Fibroblast of pulmonary artery (primary cell): ENCODE results near the gene ITGA11.

Experiments used
- DNase-seq: peaks from one replicate; pipeline ENCODE4 v3.0.0-alpha.2; 2010; ENCODE audit warnings: low read depth
- H3K4me3 ChIP-seq: replicated peaks from 2 replicates; pipeline ENCODE4 v1.5.1; 2011; ENCODE audit warnings: low read depth, mild to moderate bottlenecking, control low read depth, low read length, moderate library complexity
- TF ChIP-seq, protein P1 (sequence below): IDR thresholded peaks from 2 replicates; pipeline ENCODE4 v1.5.1; 2011; ENCODE audit warnings: mild to moderate bottlenecking, control low read depth, low read length, inconsistent platforms; ENCODE audit errors: missing control alignments

The ITGA11 gene

DNA sequence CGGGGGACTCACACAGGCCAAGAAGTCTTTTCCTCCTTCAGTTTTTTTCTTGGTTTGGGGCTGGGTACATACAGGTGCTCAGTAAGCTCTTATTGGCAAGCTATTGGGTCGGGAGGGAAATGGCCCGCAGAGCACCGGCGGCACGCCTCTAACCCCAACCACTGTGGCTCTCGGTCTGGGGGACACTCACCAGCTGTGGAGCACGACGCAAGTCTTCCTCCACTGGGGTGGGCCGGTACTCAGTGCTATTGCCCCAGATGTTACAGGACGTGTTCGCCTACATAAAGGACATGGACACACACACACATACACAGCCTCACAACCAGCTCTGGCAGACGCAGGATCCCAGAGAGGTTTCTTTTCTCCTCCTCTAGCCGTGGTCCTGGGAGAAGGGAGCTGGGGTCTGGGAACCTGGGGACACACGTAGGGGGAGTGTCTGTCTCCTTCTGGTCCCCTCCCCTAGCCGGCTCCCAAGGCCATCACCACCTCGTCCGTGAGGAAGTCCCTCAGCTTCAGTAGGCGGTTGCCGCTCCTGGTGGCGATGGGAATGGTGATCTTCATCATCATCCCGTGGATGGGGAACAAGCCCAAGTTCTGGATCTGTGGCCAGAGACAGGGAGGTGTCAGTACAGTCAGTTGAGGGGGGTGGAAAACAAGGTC is 121.0 kb downstream of the ITGA11 start:
- TF ChIP-seq, protein P1, sequence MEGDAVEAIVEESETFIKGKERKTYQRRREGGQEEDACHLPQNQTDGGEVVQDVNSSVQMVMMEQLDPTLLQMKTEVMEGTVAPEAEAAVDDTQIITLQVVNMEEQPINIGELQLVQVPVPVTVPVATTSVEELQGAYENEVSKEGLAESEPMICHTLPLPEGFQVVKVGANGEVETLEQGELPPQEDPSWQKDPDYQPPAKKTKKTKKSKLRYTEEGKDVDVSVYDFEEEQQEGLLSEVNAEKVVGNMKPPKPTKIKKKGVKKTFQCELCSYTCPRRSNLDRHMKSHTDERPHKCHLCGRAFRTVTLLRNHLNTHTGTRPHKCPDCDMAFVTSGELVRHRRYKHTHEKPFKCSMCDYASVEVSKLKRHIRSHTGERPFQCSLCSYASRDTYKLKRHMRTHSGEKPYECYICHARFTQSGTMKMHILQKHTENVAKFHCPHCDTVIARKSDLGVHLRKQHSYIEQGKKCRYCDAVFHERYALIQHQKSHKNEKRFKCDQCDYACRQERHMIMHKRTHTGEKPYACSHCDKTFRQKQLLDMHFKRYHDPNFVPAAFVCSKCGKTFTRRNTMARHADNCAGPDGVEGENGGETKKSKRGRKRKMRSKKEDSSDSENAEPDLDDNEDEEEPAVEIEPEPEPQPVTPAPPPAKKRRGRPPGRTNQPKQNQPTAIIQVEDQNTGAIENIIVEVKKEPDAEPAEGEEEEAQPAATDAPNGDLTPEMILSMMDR, result no peak
- no peak overlapping the region for H3K4me3 ChIP-seq
- DNase-seq, result no peak

DNA sequence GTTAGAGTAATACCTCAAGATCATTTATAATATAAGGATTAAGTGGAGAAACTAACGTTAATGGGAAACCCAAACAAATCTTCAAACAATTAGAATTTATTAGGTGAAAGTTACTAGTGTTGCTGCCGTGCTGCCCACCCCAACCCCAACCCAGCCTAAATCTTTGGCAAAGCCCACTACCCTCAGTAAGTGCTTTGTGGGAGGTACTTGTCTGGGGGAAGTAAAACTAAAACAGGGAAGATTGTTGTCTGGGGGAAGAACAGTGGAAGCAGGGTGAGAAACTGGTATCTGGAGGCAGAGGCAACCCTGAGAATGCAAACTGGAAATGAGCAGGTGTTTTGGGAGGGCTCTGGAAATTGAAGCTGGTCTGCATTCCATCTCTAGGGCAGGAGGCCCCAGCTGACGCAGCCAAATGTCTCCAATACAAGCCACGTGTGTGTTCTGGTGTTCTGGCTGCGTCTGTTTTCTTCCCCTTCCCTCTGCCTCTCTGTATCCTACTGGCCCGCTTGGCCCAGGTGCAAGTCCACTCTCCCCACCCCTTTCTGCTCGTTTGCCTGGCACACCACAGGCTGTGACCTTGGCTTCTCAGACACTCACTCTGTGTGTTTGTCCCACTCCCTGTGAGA is 121.7 kb downstream of the ITGA11 start:
- TF ChIP-seq, protein P1, result no peak
- no peak for DNase-seq
- H3K4me3 ChIP-seq, result no peak overlapping the region

DNA sequence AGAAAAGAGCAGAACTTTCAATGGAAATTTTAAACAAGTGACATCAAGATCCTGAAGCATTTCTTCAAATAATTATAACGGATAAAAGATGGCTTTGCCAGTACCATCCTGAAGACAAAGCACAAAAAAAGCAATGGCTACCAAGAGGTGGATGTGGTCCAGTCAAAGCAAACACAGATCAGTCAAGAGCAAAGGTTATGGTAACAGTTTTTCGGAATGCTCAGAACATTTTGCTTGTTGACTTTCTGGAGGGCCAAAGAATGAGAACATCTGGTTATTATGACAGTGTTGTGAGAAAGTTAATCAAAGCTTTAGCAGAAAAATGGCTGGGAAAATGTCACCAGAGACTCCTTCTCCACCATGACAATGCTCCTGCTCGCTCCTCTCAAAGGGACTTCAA is 122.9 kb downstream of the ITGA11 start:
- TF ChIP-seq, protein P1, result no peak
- DNase-seq, result no peak
- H3K4me3 ChIP-seq, result no peak overlapping the region

DNA sequence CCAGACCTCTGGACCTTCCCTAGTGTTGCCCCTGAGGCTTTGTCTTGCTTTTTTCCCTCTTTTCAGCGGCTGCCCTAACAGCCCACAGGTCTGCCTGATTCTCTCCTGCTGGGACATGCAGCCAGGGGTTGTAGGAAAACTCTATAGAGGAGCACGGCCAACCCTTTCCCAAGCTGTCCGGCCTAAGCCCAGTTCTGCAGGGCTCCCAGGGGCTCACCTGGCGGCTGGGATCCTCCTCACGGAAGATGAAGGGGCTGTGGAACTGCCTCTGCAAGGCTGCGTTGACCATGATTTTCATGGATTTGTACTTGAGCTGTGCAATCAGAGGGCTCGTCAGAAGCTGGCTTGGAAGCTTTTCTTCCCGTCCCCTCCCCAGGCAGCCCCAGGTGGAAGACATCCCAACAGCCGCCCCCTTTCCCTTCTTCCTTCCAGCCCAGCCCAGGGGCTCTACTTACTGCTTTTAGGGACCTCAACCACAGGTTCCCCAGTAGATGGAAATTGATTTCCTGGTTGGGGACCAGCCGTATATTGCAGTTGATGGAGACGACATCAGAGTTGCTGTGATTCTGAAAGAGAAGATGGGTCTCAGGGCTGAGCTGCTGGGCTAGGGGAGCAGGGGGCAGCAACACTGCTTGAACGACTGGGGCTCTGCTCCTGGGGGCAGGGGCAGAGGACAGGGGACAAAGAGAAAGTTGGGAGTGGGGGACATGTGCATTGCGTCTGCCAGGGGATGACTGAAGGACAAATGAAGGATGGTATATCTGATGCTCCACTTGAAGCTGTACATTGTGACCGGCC is 124.6 kb downstream of the ITGA11 start:
- DNase-seq, result no peak
- TF ChIP-seq, protein P1, result no peak
- no peak overlapping the region for H3K4me3 ChIP-seq

DNA sequence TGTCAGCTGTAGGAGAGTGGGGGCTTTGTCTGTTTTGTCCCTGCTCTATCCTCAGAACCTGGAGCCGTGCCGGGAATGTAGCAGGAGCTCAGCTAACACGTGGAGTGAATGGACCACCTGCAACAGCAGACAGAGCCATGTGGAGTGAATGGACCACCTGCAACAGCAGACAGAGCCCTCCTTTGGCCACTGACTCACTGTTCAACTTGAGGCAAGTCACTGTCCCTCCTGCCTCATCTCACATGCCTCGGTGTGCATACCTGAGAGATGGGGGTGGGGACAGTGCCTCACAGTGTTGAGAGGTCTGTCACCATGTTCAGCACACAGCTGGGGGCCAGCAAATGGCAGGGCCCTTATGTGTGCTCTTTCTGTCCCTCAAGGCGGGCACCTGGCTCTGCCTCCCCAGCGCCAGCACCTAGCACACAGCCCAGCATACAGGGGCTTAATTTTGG is 126.5 kb downstream of the ITGA11 start:
- no peak overlapping the region for H3K4me3 ChIP-seq
- TF ChIP-seq, protein P1, result no peak
- DNase-seq, result no peak

DNA sequence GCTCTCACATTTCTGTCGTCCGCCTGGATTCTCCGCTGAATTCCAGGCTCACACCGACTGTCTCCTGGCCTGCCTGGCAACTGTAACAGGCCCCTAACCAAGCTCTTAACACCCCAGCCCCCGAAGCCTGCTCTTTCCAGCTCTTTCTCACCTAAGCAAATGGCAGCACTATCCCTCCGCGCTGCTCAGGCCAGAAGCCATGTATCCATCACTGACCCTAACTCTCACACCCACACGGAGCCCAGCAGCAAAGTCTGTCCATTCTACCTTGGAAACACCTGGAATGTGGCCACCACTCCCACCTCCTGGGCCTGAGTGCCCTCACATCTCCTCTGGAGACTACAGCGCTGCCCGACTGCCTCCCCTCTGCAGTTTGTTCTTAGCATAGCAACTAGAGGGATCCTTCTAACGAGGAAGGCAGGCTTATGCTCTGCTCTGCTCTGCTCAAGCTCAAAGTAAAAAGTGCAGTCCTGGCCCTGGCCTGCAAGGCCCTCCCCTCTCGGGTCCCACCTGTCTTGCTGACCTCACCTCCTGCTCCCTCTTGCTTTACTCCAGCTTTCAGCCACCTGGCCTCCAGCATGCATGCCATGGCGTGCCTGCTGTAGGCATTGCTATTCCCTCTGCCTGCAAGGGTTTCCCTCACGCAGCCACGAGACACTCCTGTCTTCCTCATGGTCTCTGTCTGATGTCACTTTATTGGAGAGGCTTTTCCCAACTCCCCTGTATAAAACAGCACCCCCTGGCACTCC is 127.2 kb downstream of the ITGA11 start:
- DNase-seq, result no peak
- H3K4me3 ChIP-seq, result no peak overlapping the region

More for the DNA sequence above, 127.2 kb downstream of the ITGA11 start:
- TF ChIP-seq, protein P1, result no peak
